Loucy (cell line): ENCODE measurements around the gene FXYD6.

ENCODE experiments used
- H2AFZ ChIP-seq: fragments of 200-600 bp; sonication (generic); 2 replicates; pipeline ENCODE4 v1.6.0; 2016; ENCODE audit warnings: antibody characterized with exemption, mild to moderate bottlenecking, low read length, moderate library complexity
- H3F3A ChIP-seq: fragments of 200-600 bp; 2 replicates; pipeline ENCODE4 v1.6.0; 2016; ENCODE audit warnings: antibody characterized with exemption, low read depth, mild to moderate bottlenecking
- H3K27me3 ChIP-seq: fragments of 200-600 bp; sonication (generic); 2 replicates; pipeline ENCODE4 v1.6.1; 2014; ENCODE audit warnings: low read length, mild to moderate bottlenecking; ENCODE audit not compliant: insufficient read depth, poor library complexity, severe bottlenecking
- H3K36me3 ChIP-seq: fragments of 200-600 bp; sonication (generic); 2 replicates; pipeline ENCODE4 v1.6.1; 2016; ENCODE audit warnings: low read length; ENCODE audit not compliant: insufficient read depth
- H3K4me1 ChIP-seq: fragments of 200-600 bp; sonication (generic); 2 replicates; pipeline ENCODE4 v1.5.1; 2014; ENCODE audit warnings: low read length, mild to moderate bottlenecking; ENCODE audit not compliant: insufficient read depth, poor library complexity, severe bottlenecking
- H3K4me2 ChIP-seq: fragments of 200-600 bp; sonication (generic); 2 replicates; pipeline ENCODE4 v1.6.0; 2014; ENCODE audit warnings: antibody characterized with exemption, low read length, low read depth, mild to moderate bottlenecking; ENCODE audit not compliant: poor library complexity, severe bottlenecking
- H3K4me3 ChIP-seq: fragments of 200-600 bp; sonication (generic); 2 replicates; pipeline ENCODE4 v1.5.1; 2014; ENCODE audit warnings: low read length, mild to moderate bottlenecking, mixed read lengths; ENCODE audit not compliant: poor library complexity, severe bottlenecking
- H3K79me2 ChIP-seq: fragments of 200-600 bp; sonication (generic); 2 replicates; pipeline ENCODE4 v1.6.1; 2014; ENCODE audit warnings: low read length; ENCODE audit not compliant: insufficient read depth
- H3K9ac ChIP-seq: fragments of 200-600 bp; sonication (generic); 2 replicates; pipeline ENCODE4 v1.6.0; 2014; ENCODE audit warnings: mild to moderate bottlenecking, low read depth, low read length, moderate library complexity; ENCODE audit not compliant: poor library complexity, severe bottlenecking
- H3K9me2 ChIP-seq: fragments of 200-600 bp; sonication (generic); replicated peaks from 2 replicates; pipeline ENCODE4 v1.6.1; 2016; ENCODE audit warnings: low read depth, low read length, mixed read lengths
- H3K9me3 ChIP-seq: fragments of 200-600 bp; sonication (generic); 2 replicates; pipeline ENCODE4 v1.6.1; 2014; ENCODE audit warnings: mild to moderate bottlenecking, antibody characterized with exemption, low read length, low read depth; ENCODE audit not compliant: insufficient read depth
- H4K20me1 ChIP-seq: fragments of 200-600 bp; sonication (generic); 2 replicates; pipeline ENCODE4 v1.6.0; 2014; ENCODE audit warnings: antibody characterized with exemption, low read length, mild to moderate bottlenecking; ENCODE audit not compliant: insufficient read depth, poor library complexity, severe bottlenecking
- CTCF ChIP-seq: fragments of 200-600 bp; sonication (generic); conservative IDR thresholded peaks from 2 replicates; pipeline ENCODE4 v1.5.1; 2014; ENCODE audit warnings: mild to moderate bottlenecking, antibody characterized with exemption, low read length
- EZH2phosphoT487 ChIP-seq: fragments of 200-600 bp; IDR thresholded peaks from 2 replicates; pipeline ENCODE4 v1.6.1; 2018; ENCODE audit warnings: antibody characterized with exemption, mild to moderate bottlenecking, moderate library complexity, borderline replicate concordance

The FXYD6 gene

GRCh38 chr11:117859488-117860112, 16.9 kb downstream of the FXYD6 start:
- peaks cover 20% of the 10 kb centered on the region for H3K4me1 ChIP-seq
- no peak overlapping the region for H3K9ac ChIP-seq
- H3K27me3 ChIP-seq, result no peaks in the 10 kb centered on the region
- H3F3A ChIP-seq, result no peaks in the 10 kb centered on the region
- H3K79me2 ChIP-seq, result no peaks in the 10 kb centered on the region
- no peaks in the 10 kb centered on the region for H3K36me3 ChIP-seq
- no peaks in the 10 kb centered on the region for H3K9me3 ChIP-seq
- H3K9me2 ChIP-seq, result no peaks in the 10 kb centered on the region
- H3K4me2 ChIP-seq, result no peak overlapping the region
- no peaks in the 10 kb centered on the region for H4K20me1 ChIP-seq
- no peak overlapping the region for H3K4me3 ChIP-seq
- H2AFZ ChIP-seq, result no peak overlapping the region
- no peak for TF ChIP-seq EZH2phosphoT487
- TF ChIP-seq CTCF, result no peak

- Histone ChIP-seq H4K20me1 (no peaks in the 10 kb centered on the region), H3K4me1 (peaks cover 20% of the 10 kb centered on the region), H3F3A (no peaks in the 10 kb centered on the region), H3K9me3 (no peaks in the 10 kb centered on the region), H3K79me2 (no peaks in the 10 kb centered on the region), H3K27me3 (no peaks in the 10 kb centered on the region), H3K4me2 (no peak overlapping the region), H3K4me3 (no peak overlapping the region), H3K9me2 (no peaks in the 10 kb centered on the region), H3K36me3 (no peaks in the 10 kb centered on the region), H3K9ac (no peak overlapping the region), H2AFZ (no peak overlapping the region)
- TF ChIP-seq CTCF, result no peak
Measured at GRCh38 chr11:117859061-117859460, 17.4 kb downstream of the FXYD6 start.

DNA sequence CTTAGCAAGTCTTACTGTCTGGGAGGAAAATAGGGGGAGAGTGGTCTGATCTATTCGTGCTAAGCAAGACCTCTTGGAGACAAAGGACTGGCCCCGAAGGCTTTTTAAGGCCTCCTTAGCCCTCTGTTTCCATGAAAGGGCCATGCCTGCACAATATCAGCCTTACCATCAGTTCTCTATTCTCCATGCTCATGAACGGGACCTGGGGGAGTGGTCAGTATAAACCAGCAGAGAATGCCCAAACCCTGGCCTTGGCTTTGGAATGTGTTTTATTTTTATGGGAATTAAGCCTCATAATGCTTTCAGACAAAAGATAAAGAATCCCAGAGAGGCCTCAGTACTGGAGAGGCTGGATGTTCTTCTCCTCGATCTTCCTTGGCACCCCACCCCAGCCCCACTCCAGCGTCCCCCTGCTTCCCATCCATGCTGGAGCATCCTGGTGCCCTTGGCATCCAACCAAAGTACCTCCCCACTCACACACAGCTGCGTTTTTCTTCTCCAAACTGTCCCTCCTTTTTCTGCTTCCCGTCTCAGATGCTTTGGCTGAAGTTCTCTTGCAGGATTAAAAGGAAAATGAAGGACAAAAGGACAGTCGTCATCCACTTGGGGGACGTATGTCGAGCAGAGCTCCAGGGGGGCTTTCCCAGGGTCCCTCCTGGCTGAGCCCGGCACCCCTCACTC, 18.6 kb downstream of the FXYD6 start:
- Histone ChIP-seq H3K9ac (no peak overlapping the region), H4K20me1 (no peaks in the 10 kb centered on the region), H3K9me3 (no peaks in the 10 kb centered on the region), H3K4me3 (no peak overlapping the region), H3K4me1 (peaks cover 20% of the 10 kb centered on the region), H3F3A (no peaks in the 10 kb centered on the region), H3K9me2 (no peaks in the 10 kb centered on the region), H3K27me3 (no peaks in the 10 kb centered on the region), H3K79me2 (no peaks in the 10 kb centered on the region), H2AFZ (no peak overlapping the region), H3K4me2 (no peak overlapping the region), H3K36me3 (no peaks in the 10 kb centered on the region)
- TF ChIP-seq EZH2phosphoT487, result no peak
- no peak for TF ChIP-seq CTCF
